ENCODE measurements around the gene NR0B2. TPM values are rescaled to one million over a fixed set of nuclear protein-coding genes. Genes with fewer than 3 reads are reported as not detected.
A peak's percentile ranks its signal among the peaks of the same experiment; 100 is the strongest.

Gene NR0B2
- total RNA-seq, 2 donors from 2014 or later, result 19.8 to 34.8 TPM

DNA sequence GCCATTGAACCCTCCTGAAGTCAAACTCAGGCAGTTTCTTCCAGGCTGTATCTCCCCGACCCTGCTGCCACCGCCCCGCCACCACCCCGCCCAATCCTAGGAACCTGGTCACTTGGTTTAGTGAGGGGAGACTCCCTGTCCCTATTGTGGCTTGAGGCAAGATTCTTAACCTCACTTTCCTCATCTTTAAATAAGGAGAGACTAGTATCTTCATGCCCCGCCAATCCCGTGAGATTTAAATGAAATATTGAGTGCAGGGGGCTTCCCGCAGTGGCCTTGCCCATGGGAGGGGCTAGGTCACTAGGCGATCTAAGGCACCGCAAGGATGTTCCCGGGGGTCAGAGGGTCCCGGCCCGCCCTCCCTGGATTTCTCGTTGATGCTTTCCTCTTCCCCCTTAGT, 45.5 kb upstream of the NR0B2 start:
- 9 to 13% methylated on average over 12 to 13 of the region's 13 CpGs for WGBS, 2 donors
- peaks cover 27% of the 10 kb centered on the region for H3K4me1 ChIP-seq
- ATAC-seq (no peak), DNase-seq (no peak)
- intact Hi-C loops (cut with DNase I), result no loop called here
- TF ChIP-seq POLR2A (IDR thresholded peaks at IDR 0.05) (no peak), CTCF (IDR thresholded peaks at IDR 0.05) (no peak)
- peak overlapping the region in 3 of 4 donors; percentile 82 to 90 (median 87) for H3K27ac ChIP-seq
- no peaks in the 10 kb centered on the region for H3K9me3 ChIP-seq
- H3K4me3 ChIP-seq, result peak overlapping the region; percentile 95 to 97
- no peaks in the 10 kb centered on the region for H3K27me3 ChIP-seq
- H3K36me3 ChIP-seq (replicated peaks in 1 of 2; ENCODE audit: insufficient read depth in 1 of 2, low read depth in 2 of 2), result no peaks in the 10 kb centered on the region

DNA sequence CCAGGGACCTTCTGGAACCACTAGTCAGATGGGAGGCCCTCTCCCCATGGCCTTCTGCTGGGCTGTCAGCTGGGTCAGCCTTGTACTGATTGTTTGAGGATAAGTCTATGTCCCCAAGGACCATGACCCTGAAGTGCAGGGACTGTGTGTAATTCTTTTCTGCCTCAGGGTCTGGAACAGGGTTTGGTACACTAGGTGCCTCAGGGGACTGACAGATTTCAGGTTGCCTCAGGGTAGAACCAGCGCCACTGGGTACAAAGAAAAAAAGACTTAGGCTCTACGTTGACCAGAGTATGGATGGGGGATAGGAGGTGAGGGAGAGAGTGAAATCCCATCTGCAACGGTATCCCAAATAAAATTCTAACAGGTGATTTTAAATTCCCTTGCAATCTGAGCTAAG, 43.5 kb upstream of the NR0B2 start:
- no peaks in the 10 kb centered on the region for H3K27me3 ChIP-seq
- TF ChIP-seq CTCF (IDR thresholded peaks at IDR 0.05) (no peak), POLR2A (IDR thresholded peaks at IDR 0.05) (no peak)
- H3K4me1 ChIP-seq, result peaks cover 27% of the 10 kb centered on the region
- DNase-seq (no peak), ATAC-seq (no peak)
- H3K9me3 ChIP-seq, result no peaks in the 10 kb centered on the region
- WGBS, 2 donors, result 92 to 97% methylated on average over 3 of the region's 3 CpGs
- no peak overlapping the region for H3K27ac ChIP-seq
- H3K4me3 ChIP-seq, result no peak overlapping the region
- intact Hi-C loops (cut with DNase I), result no loop called here
- no peaks in the 10 kb centered on the region for H3K36me3 ChIP-seq (replicated peaks in 1 of 2; ENCODE audit: insufficient read depth in 1 of 2, low read depth in 2 of 2)

- intact Hi-C loops (cut with DNase I), result no loop called here
- ATAC-seq (no peak), DNase-seq (no peak)
- TF ChIP-seq POLR2A (IDR thresholded peaks at IDR 0.05), result no peak
- TF ChIP-seq CTCF (IDR thresholded peaks at IDR 0.05), result no peak
- no peaks in the 10 kb centered on the region for H3K36me3 ChIP-seq (replicated peaks in 1 of 2; ENCODE audit: insufficient read depth in 1 of 2, low read depth in 2 of 2)
- H3K9me3 ChIP-seq, result no peaks in the 10 kb centered on the region
- no peak overlapping the region for H3K27ac ChIP-seq
- WGBS, 2 donors, result 93 to 99% methylated on average over 3 of the region's 3 CpGs
- H3K4me3 ChIP-seq, result no peak overlapping the region
- no peaks in the 10 kb centered on the region for H3K27me3 ChIP-seq
- peaks cover 20% of the 10 kb centered on the region for H3K4me1 ChIP-seq
These were observed 42.5 kb upstream of the NR0B2 start for GRCh38 chr1:26956321-26956720.

- Histone ChIP-seq H3K4me3 (no peak overlapping the region), H3K36me3 (replicated peaks in 1 of 2; ENCODE audit: insufficient read depth in 1 of 2, low read depth in 2 of 2) (no peaks in the 10 kb centered on the region), H3K27ac (no peak overlapping the region), H3K27me3 (no peaks in the 10 kb centered on the region), H3K9me3 (no peaks in the 10 kb centered on the region), H3K4me1 (peaks cover 2% of the 10 kb centered on the region)
- ATAC-seq, result no peak
- DNase-seq, result no peak
- no peak for TF ChIP-seq POLR2A (IDR thresholded peaks at IDR 0.05)
- no peak for TF ChIP-seq CTCF (IDR thresholded peaks at IDR 0.05)
- intact Hi-C loops (cut with DNase I), result no loop called here
- 95 to 97% methylated on average over 5 of the region's 5 CpGs for WGBS, 2 donors
These were observed 39.6 kb upstream of the NR0B2 start for GRCh38 chr1:26953374-26953773.

DNA sequence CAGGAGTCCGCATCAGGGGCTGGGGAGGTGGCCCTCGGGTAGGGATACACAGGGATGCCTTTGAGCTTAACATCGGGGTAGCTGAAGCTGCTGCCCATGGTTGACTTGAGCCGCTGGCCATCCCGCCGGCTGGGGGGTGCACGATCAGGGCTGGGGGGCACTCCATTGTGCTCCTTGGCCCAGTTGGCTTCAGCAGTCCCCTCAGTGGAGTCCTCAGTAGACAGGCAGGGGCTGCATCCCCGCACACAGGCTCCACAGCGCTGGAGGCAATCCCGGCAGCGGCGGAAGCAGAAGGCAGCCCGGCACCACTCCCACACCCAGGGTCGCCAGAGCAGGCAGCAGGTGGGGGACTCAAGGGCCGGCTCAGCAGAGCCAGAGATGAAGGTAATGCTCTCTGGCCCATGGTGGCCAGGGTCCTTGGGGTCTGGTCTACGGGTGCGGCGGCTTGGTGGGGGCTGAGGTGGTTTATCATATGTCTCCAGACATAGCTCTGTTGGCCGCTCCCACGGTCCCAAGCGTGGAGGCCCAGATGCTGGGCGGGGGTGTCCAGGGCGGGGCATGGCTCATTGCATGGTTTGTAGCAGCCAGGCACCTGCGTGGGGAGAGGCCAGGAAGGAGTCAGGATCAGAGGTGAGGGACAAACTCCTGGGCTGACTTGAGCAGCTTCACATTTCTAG, 38.2 kb upstream of the NR0B2 start:
- H3K27ac ChIP-seq, result no peak overlapping the region
- no peaks in the 10 kb centered on the region for H3K4me1 ChIP-seq
- ATAC-seq (no peak), DNase-seq (no peak)
- no peak for TF ChIP-seq POLR2A (IDR thresholded peaks at IDR 0.05)
- no peak for TF ChIP-seq CTCF (IDR thresholded peaks at IDR 0.05)
- H3K9me3 ChIP-seq, result no peaks in the 10 kb centered on the region
- H3K36me3 ChIP-seq (replicated peaks in 1 of 2; ENCODE audit: insufficient read depth in 1 of 2, low read depth in 2 of 2), result no peaks in the 10 kb centered on the region
- intact Hi-C loops (cut with DNase I), result no loop called here
- no peaks in the 10 kb centered on the region for H3K27me3 ChIP-seq
- WGBS, 2 donors, result 80 to 94% methylated on average over 3 to 18 of the region's 24 CpGs
- no peak overlapping the region for H3K4me3 ChIP-seq
